ENCODE data around the gene SPIC.

DNA sequence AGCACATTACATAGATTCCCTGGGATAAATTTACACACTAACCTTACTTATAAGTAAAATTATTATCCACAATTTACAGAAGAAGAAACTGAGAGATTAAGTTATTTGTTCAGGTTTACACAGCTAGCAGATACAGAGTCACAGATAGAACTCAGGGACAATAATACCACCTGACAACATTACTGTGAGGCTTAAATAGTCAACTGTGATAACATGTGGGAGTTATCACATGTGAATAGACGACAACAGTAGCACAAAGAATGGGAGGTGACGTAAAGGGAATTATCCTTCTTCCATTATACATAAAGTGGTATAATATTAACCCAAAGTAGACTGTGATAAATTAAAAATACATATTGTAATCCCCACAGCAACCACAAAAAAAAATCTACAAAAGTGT, 6.2 kb upstream of the SPIC start:
- TF ChIP-seq, protein P1, sequence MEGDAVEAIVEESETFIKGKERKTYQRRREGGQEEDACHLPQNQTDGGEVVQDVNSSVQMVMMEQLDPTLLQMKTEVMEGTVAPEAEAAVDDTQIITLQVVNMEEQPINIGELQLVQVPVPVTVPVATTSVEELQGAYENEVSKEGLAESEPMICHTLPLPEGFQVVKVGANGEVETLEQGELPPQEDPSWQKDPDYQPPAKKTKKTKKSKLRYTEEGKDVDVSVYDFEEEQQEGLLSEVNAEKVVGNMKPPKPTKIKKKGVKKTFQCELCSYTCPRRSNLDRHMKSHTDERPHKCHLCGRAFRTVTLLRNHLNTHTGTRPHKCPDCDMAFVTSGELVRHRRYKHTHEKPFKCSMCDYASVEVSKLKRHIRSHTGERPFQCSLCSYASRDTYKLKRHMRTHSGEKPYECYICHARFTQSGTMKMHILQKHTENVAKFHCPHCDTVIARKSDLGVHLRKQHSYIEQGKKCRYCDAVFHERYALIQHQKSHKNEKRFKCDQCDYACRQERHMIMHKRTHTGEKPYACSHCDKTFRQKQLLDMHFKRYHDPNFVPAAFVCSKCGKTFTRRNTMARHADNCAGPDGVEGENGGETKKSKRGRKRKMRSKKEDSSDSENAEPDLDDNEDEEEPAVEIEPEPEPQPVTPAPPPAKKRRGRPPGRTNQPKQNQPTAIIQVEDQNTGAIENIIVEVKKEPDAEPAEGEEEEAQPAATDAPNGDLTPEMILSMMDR (IDR thresholded peaks at IDR 0.05; ENCODE audit: low read depth, low read length), result no peak
- no peak for TF ChIP-seq EZH2phosphoT487 (IDR thresholded peaks at IDR 0.05; ENCODE audit: low read depth)

All from OCI-LY3 (cell line).